Natural killer cell (primary cell): ENCODE results near the gene ABHD17A. TPM values are rescaled to one million over a fixed set of nuclear protein-coding genes. Genes with fewer than 3 reads are reported as not detected.

Source experiments
- ATAC-seq, 3 donors: fragments of 150-1000 bp in 2 of 3; fragments of 200-7000 bp in 1 of 3; cut with Tn5 transposase; 1 replicate in 1 of 3; 2 replicates in 2 of 3; pipeline ENCODE4 v1.10.0; 2021; ENCODE audit warnings: mild to moderate bottlenecking in 2 of 3, moderate library complexity in 2 of 3
- DNase-seq, 2 donors: peaks; one replicate each; pipeline versions ENCODE4 v3.0.0 to v3.0.0-alpha.2; 2013 to 2021; ENCODE audit warnings: mixed read lengths in 1 of 2
- H3K27ac ChIP-seq: one replicate; pipeline ENCODE4 v1.5.1; 2013; ENCODE audit warnings: mild to moderate bottlenecking, low read length
- H3K27me3 ChIP-seq: one replicate; pipeline ENCODE4 v1.6.1; 2013; ENCODE audit warnings: low read length; ENCODE audit not compliant: control insufficient read depth, insufficient read depth
- H3K36me3 ChIP-seq: one replicate; pipeline ENCODE4 v1.6.1; 2013; ENCODE audit warnings: low read length; ENCODE audit not compliant: control insufficient read depth, insufficient read depth
- H3K4me1 ChIP-seq: one replicate; pipeline ENCODE4 v1.6.1; 2013; ENCODE audit warnings: low read length; ENCODE audit not compliant: control insufficient read depth, insufficient read depth
- H3K4me3 ChIP-seq: one replicate; pipeline ENCODE4 v1.5.1; 2013; ENCODE audit warnings: low read length
- H3K9me3 ChIP-seq: one replicate; pipeline ENCODE4 v1.6.1; 2013; ENCODE audit warnings: low read length; ENCODE audit not compliant: control insufficient read depth, insufficient read depth
- H3K27ac Mint-ChIP-seq, 2 donors: one replicate each; pipeline ENCODE4 v1.8.0; 2022; ENCODE audit warnings: mild to moderate bottlenecking in 2 of 2, mixed read lengths in 2 of 2, moderate library complexity in 1 of 2
- H3K27me3 Mint-ChIP-seq, 2 donors: one replicate each; pipeline ENCODE4 v1.8.0; 2022; ENCODE audit warnings: low read depth in 2 of 2, mixed read lengths in 2 of 2
- H3K36me3 Mint-ChIP-seq: one replicate; pipeline ENCODE4 v1.8.0; 2022; ENCODE audit warnings: mixed read lengths
- H3K4me1 Mint-ChIP-seq, 2 donors: one replicate each; pipeline ENCODE4 v1.8.0; 2022; ENCODE audit warnings: mixed read lengths in 2 of 2
- H3K4me3 Mint-ChIP-seq: one replicate; pipeline ENCODE4 v1.8.0; 2022; ENCODE audit warnings: mild to moderate bottlenecking, moderate library complexity, mixed read lengths
- H3K9me3 Mint-ChIP-seq, 2 donors: one replicate each; pipeline ENCODE4 v1.8.0; 2022; ENCODE audit warnings: mixed read lengths in 2 of 2
- whole genome bisulfite sequencing: methylation state at CpG from one replicate; pipeline ENCODE4 v1.1.7; 2013; ENCODE audit warnings: missing lambda C conversion rate; ENCODE audit not compliant: insufficient coverage; 5-methylcytosine and 5-hydroxymethylcytosine counted together
- intact Hi-C: fragments of 100-400 bp; cut with micrococcal nuclease; formaldehyde crosslinking; loops from one replicate; pipeline ENCODE4 v1.14.2; 2022
- total RNA-seq, 4 donors: library from RNA; stranded (reverse); fragments of 120-200 nt in 1 of 4; gene quantifications; one replicate each; pipeline versions ENCODE4 v1.2.3 to v1.2.4, GENCODE V29; 2013 to 2022
- TF ChIP-seq, protein P1 (sequence below): fragments of 200-600 bp; IDR thresholded peaks from one replicate; pipeline ENCODE4 v1.8.0; 2022; ENCODE audit warnings: antibody characterized with exemption

ABHD17A gene
- total RNA-seq, 3 donors from 2014 or later (not counting 1 experiment from before 2014, with no cell fraction given) = 554 to 652 (median 608) TPM

GRCh38 chr19:1873524-1874473 lies 11.5 kb downstream of the ABHD17A start:
- WGBS = 89% methylated on average over 28 of the region's 29 CpGs
- peak overlapping the region; percentile 97 to 98 for H3K27ac Mint-ChIP-seq
- Histone ChIP-seq H3K27me3 (no peaks in the 10 kb centered on the region), H3K4me3 (peak overlapping the region; percentile 81), H3K9me3 (no peaks in the 10 kb centered on the region), H3K36me3 (peaks cover 34% of the 10 kb centered on the region), H3K4me1 (peaks cover 49% of the 10 kb centered on the region), H3K27ac (peak overlapping the region; percentile 91)
- H3K4me3 Mint-ChIP-seq = peak overlapping the region; percentile 97
- no peaks in the 10 kb centered on the region for H3K9me3 Mint-ChIP-seq
- no peak for ATAC-seq
- H3K36me3 Mint-ChIP-seq = no peaks in the 10 kb centered on the region
- no peaks in the 10 kb centered on the region for H3K27me3 Mint-ChIP-seq
- TF ChIP-seq, protein P1, sequence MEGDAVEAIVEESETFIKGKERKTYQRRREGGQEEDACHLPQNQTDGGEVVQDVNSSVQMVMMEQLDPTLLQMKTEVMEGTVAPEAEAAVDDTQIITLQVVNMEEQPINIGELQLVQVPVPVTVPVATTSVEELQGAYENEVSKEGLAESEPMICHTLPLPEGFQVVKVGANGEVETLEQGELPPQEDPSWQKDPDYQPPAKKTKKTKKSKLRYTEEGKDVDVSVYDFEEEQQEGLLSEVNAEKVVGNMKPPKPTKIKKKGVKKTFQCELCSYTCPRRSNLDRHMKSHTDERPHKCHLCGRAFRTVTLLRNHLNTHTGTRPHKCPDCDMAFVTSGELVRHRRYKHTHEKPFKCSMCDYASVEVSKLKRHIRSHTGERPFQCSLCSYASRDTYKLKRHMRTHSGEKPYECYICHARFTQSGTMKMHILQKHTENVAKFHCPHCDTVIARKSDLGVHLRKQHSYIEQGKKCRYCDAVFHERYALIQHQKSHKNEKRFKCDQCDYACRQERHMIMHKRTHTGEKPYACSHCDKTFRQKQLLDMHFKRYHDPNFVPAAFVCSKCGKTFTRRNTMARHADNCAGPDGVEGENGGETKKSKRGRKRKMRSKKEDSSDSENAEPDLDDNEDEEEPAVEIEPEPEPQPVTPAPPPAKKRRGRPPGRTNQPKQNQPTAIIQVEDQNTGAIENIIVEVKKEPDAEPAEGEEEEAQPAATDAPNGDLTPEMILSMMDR = no peak
- peaks cover 34 to 42% of the 10 kb centered on the region in 2 donors for H3K4me1 Mint-ChIP-seq
- intact Hi-C loops = no loop called here
- DNase-seq = no peak

GRCh38 chr19:1872807-1873523 lies 12.3 kb downstream of the ABHD17A start:
- H3K4me3 Mint-ChIP-seq = peak overlapping the region; percentile 56
- Histone ChIP-seq H3K27me3 (no peaks in the 10 kb centered on the region), H3K4me1 (peaks cover 44% of the 10 kb centered on the region), H3K36me3 (peaks cover 30% of the 10 kb centered on the region), H3K4me3 (no peak overlapping the region), H3K27ac (no peak overlapping the region), H3K9me3 (no peaks in the 10 kb centered on the region)
- H3K9me3 Mint-ChIP-seq = no peaks in the 10 kb centered on the region
- 91% methylated on average over 25 of the region's 25 CpGs for WGBS
- intact Hi-C loops = no loop called here
- H3K4me1 Mint-ChIP-seq = peaks cover 32 to 41% of the 10 kb centered on the region in 2 donors
- DNase-seq (no peak), ATAC-seq (no peak)
- TF ChIP-seq, protein P1 = no peak
- H3K27me3 Mint-ChIP-seq = no peaks in the 10 kb centered on the region
- H3K36me3 Mint-ChIP-seq = no peaks in the 10 kb centered on the region
- H3K27ac Mint-ChIP-seq = peak overlapping the region; percentile 97 to 98

- 96% methylated on average over 10 of the region's 13 CpGs for whole genome bisulfite sequencing
- H3K4me3 ChIP-seq = no peak overlapping the region
- Mint-ChIP-seq H3K27me3 (no peaks in the 10 kb centered on the region), H3K4me1 (peaks cover 32 to 51% of the 10 kb centered on the region in 2 donors), H3K36me3 (no peaks in the 10 kb centered on the region), H3K9me3 (no peaks in the 10 kb centered on the region), H3K4me3 (no peak overlapping the region), H3K27ac (no peak overlapping the region)
- no peak overlapping the region for H3K27ac ChIP-seq
- TF ChIP-seq, protein P1 = no peak
- intact Hi-C loops = no loop called here
- DNase-seq (no peak), ATAC-seq (no peak)
- H3K27me3 ChIP-seq = no peaks in the 10 kb centered on the region
- H3K9me3 ChIP-seq = no peaks in the 10 kb centered on the region
- H3K36me3 ChIP-seq = peaks cover 29% of the 10 kb centered on the region
- peaks cover 41% of the 10 kb centered on the region for H3K4me1 ChIP-seq
These were observed 13.7 kb downstream of the ABHD17A start for GRCh38 chr19:1871630-1872029.
